GM19468 (cell line): ENCODE data around the gene CACTIN.
A peak's percentile ranks its signal among the peaks of the same experiment; 100 is the strongest.
"Not testable (repeated sequence)": the region's sequence is repeated elsewhere in the genome, so short reads cannot be mapped to it uniquely, and the experiment has no call there.

ENCODE experiments used
- ATAC-seq: cut with Tn5 transposase; IDR thresholded peaks from one replicate; pipeline ENCODE4 v1.9.1; 2021; ENCODE audit warnings: mild to moderate bottlenecking, moderate library complexity, moderate number of reproducible peaks; ENCODE audit not compliant: unreplicated experiment; ENCODE audit errors: extremely low read depth

CACTIN gene

GRCh38 chr19:3575949-3576673, 50.5 kb downstream of the CACTIN start:
- no peak for ATAC-seq

DNA sequence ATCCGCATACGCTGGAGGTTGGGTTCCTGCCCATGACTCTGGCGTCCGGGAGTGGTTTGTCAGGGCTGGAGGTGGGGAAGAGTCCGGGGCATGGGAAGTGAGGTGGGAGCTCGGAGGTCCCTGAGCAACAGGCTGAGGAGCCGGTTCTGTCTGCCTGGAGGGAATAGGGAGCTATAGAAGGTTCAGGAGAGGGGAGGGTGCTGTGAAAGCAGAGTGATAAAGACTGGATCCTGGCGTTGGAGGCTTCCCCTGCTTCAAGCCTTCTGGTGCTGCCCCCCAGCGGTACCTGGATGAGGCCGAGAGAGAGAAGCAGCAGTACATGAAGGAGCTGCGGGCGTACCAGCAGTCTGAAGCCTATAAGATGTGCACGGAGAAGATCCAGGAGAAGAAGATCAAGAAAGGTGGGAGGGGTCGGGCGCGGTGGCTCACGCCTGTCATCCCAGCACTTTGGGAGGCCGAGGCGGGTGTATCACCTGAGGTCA, 51.3 kb downstream of the CACTIN start:
- ATAC-seq: no peak

DNA sequence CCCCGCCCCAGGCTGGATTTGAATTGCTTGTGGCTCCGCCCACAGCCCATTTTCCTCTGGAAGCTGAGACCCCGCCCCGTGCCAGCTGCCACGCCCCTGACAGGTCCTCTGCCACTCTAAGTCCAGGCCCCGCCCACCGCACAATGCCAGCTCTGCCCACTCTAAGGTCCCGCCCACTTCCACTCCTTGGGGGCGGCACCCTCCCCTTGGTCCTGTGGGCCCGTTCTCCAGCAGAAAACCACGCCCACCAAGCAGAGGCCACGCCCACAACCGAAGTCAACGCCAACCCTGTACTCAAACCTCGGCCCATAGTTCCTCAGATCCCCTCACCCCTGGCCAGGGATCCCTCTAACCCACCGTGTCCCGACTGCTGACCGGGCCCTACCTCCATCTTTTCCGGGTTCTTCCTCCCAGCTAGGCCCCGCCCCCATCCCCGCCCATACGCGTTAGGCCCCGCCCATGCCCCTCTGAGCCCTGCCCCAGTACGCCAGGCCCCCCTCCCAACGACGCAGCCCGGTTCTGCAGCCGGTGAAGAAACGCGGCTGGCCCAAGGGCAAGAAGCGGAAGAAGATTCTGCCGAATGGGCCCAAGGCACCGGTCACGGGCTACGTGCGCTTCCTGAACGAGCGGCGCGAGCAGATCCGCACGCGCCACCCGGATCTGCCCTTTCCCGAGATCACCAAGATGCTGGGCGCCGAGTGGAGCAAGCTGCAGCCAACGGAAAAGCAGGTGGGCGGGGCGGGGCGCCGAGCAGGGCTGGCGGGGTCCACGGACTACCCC, 52.5 kb downstream of the CACTIN start:
- no peak for ATAC-seq

- ATAC-seq: no peak
These were observed 53.3 kb downstream of the CACTIN start for GRCh38 chr19:3573162-3573857.

- ATAC-seq: no peak
These were observed 53.8 kb downstream of the CACTIN start, which contains the start of gene HMG20B for GRCh38 chr19:3572855-3573161. TSS of gene HMG20B (plus strand) at chr19:3572944. CDS start at chr19:3573310, 366 bp downstream.

GRCh38 chr19:3572132-3572854, 54.3 kb downstream of the CACTIN start:
- ATAC-seq: peak; percentile 94

GRCh38 chr19:3570606-3571011, 56.0 kb downstream of the CACTIN start:
- no peak for ATAC-seq

DNA sequence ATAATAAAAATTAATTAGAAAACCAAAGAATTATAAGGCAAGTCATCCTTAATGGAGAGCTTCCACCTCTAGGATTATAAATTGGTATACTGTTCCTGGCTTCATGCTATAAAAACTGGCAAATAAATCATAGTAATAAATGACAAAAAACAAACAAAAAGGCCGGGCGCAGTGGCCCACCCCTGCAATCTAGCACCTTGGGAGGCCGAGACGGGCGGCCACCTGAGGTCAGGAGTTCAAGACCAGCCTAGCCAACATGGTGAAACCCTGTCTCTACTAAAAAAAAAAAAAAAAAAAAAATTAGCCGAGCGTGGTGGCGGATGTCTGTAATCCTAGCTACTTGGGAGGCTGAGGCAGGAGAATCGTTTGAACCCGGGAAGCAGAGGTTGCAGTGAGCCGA, 56.5 kb downstream of the CACTIN start:
- not testable (repeated sequence) for ATAC-seq

- ATAC-seq: no peak
These were observed 61.5 kb downstream of the CACTIN start for GRCh38 chr19:3565139-3565538.

GRCh38 chr19:3563709-3564524, 62.7 kb downstream of the CACTIN start:
- no peak for ATAC-seq
